Medulla oblongata (tissue), 1 donor: ENCODE measurements around the gene LGALS3.

ENCODE experiments used
- DNase-seq: peaks from one replicate; pipeline ENCODE4 v3.0.0-alpha.2; 2015; ENCODE audit errors: extremely low spot score

The LGALS3 gene

DNA sequence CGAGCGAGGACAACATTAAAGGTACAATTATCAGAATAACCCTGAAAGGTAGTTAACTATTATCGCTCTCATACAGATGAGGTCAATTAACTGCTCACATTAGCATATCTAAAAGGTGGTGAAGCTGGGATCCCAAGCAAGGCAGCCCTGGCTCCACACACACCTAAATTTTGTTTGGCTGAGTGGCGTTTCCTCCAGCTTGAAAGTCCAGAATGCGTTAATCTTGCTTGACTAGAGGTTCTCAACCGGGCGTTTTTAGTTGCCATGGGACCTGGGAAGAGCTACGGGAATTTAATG lies 61.8 kb downstream of the LGALS3 start:
- no peak for DNase-seq

DNA sequence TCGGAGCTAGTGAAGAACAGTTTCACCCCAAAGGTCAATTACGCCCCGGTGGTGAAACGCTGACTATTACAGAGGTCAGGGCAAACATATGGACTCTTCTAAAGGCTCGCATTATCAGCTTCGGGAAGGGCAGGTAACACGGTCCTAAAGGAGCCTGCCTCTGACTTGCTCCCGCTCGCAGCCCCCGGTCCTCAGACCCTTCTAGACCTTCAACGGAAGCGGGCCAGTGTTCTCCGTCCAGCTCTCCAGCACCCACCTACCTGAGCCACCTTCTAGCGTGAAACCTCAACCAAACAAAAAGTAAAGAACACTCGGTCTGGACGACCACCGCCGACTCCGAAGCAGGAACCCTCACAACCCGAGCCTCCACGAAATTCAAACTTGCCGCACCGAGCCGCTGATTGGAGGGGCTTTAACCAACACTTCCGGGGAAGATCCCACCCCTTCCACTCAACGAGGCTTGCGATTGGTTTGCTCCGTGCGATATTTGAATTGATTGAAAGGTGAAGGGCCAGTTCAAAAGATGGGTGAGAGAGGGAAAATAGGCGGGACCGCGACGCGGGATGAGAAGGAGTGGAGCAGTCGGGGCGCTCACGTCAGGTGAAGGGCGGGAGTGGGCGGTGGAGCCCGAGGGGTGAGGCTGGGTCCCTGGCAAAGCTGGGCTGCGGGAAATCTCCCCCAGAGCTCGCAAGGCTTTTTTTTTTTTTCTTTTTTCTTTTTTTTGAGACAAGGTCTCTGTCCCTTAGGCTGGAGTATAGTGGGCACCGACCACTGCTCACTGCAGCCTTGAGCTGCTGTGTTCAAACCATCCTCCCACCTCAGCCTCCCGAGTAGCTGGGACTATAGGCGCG lies 62.4 kb downstream of the LGALS3 start, which contains the start of gene DLGAP5:
Gene DLGAP5, minus strand, starts transcription at position 383 of the 851 bp plus-strand sequence. CDS start 2,406 bp downstream, outside the sequence.
- peak; percentile 99 for DNase-seq

DNA sequence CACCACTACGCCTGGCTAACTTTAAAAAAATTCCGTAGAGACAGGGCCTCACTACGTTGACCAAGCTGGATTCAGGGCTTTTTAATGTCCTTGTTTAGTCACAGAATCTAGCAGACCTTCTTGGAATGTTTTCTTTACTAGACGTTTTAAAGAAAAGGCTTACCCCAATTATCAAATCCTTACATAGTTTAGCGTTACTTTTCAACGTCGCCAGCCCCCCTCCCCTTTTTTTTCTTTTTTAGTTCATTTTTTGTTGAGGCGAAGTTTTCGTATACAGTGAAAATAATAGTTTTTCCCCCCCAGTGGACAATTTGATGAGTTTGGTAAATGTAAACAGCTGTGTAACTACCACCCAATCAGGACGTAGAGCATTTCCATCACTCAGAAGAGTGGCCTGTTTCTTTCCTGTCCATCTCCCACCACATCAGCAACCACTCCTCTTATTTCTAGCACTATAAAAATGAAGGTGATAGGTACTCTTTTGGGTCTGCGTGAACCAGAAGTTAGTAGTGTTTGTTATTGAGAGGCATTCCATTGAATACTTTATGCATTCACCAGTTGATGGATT lies 63.1 kb downstream of the LGALS3 start:
- DNase-seq: no peak

DNA sequence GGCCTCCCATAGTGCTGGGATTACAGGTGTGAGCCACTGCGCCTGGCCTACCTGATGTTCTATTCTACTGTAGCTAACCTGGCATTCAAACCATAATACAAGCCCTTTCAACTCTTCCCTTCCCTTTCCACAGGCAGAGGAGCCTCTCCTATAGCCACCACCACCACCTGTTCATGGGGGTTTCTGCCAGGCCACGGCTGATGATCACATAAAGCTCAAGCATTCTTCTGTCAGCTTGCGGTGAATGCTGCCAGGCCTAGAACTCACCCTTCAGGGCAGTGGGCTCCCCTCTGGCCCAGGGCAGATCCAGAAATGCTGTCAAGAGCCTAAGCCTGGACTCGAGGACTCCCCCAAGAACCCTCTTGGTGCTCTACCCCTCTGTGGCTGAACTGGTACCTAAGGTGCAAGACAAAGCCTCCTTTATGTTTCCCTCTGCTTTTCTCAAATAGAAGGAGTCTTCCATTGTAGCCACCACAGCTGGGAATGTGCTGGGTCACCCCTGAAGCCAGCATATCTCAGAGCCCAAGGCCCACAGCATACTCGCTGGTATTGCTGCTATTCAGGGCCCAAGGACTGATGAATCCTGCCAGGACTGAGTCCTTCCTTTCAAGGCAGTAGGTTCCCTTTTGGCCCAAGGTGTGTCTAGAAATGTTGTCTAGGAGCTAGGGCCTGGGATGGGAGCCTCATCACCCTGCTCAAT lies 65.8 kb downstream of the LGALS3 start:
- DNase-seq: no peak
